HepG2 (cell line): ENCODE measurements around the gene ANO3. TPM values are rescaled to one million over a fixed set of nuclear protein-coding genes. Genes with fewer than 3 reads are reported as not detected.

Experiments
- ATAC-seq: fragments of 200-7000 bp; cut with Tn5 transposase; 3 replicates; pipeline ENCODE4 v1.9.1; 2020; ENCODE audit warnings: mild to moderate bottlenecking, moderate library complexity
- BruUV-seq: library from RNA; stranded (reverse); fragments of 400-500 nt; replicated peaks from 2 replicates; lab custom pipeline; 2021; lab: Mats Ljungman, UMichigan
- CTCF ChIA-PET: fragments of 300-600 bp; formaldehyde crosslinking; extraction: SDS; loops from one replicate; lab custom pipeline; 2021; ENCODE audit warnings: low total read pairs, inconsistent platforms, low intra/inter-chr PET ratio; lab: Yijun Ruan, JAX
- POLR2A ChIA-PET: fragments of 350-600 bp; sonication (Branson Sonifier 250); formaldehyde crosslinking; loops from one replicate; lab custom pipeline; 2020; ENCODE audit warnings: antibody characterized with exemption, inconsistent platforms; lab: Yijun Ruan, JAX
- DNase-seq: peaks from one replicate; pipeline ENCODE4 v3.0.0-alpha.2; 2015; ENCODE audit warnings: low spot score
- FAIRE-seq: peaks from 3 replicates; lab custom pipeline; 2011; peaks lifted over from hg19 to GRCh38; lab: Jason Lieb, UNC
- H2AFZ ChIP-seq: one replicate; pipeline ENCODE4 v1.6.1; 2011; ENCODE audit warnings: low read length, inconsistent platforms
- H3K27ac ChIP-seq: fragments of 300-600 bp; 3 replicates; pipeline ENCODE4 v1.8.0; 2011; ENCODE audit warnings: mixed run types, mild to moderate bottlenecking, mixed read lengths, low read length, inconsistent platforms; ENCODE audit not compliant: insufficient read depth; ENCODE audit errors: extremely low read length
- H3K27me3 ChIP-seq, 2 experiments: fragments of 200-600 bp in 1 of 2; 2 replicates in 1 of 2; 3 replicates in 1 of 2; pipeline versions ENCODE4 v1.6.0 to v1.8.0; 2011; ENCODE audit warnings: low read length in 2 of 2, mild to moderate bottlenecking in 2 of 2, moderate library complexity in 2 of 2, inconsistent platforms in 1 of 2; ENCODE audit not compliant: insufficient read depth in 2 of 2, control insufficient read depth in 1 of 2
- H3K36me3 ChIP-seq, 2 experiments: fragments of 200-600 bp in 1 of 2; replicated peaks in 1 of 2; 2 replicates in 1 of 2; 3 replicates in 1 of 2; pipeline versions ENCODE4 v1.5.1 to v1.8.0; 2011; ENCODE audit warnings: low read length in 2 of 2, inconsistent platforms in 1 of 2; ENCODE audit not compliant: insufficient read depth in 2 of 2, control insufficient read depth in 1 of 2
- H3K4me1 ChIP-seq: 2 replicates; pipeline ENCODE4 v1.5.1; 2012; ENCODE audit warnings: low read length, inconsistent platforms; ENCODE audit not compliant: insufficient read depth
- H3K4me2 ChIP-seq: 2 replicates; pipeline ENCODE4 v1.6.0; 2011; ENCODE audit warnings: low read depth, low read length, inconsistent platforms
- H3K4me3 ChIP-seq, 3 experiments: fragments of 200-600 bp in 1 of 3; sonication (generic), shearing (Covaris generic) in 1 of 3; replicated peaks in 1 of 3; 2 replicates each; pipeline ENCODE4 v1.5.1; 2011 to 2016; ENCODE audit warnings: low read length in 3 of 3, inconsistent platforms in 2 of 3, low read depth in 2 of 3, mild to moderate bottlenecking in 2 of 3, control low read depth in 1 of 3, mixed read lengths in 1 of 3; ENCODE audit not compliant: insufficient read depth in 1 of 3
- H3K79me2 ChIP-seq: one replicate; pipeline ENCODE4 v1.6.1; 2011; ENCODE audit warnings: low read length, inconsistent platforms; ENCODE audit not compliant: insufficient read depth
- H3K9ac ChIP-seq: 2 replicates; pipeline ENCODE4 v1.6.0; 2011; ENCODE audit warnings: mild to moderate bottlenecking, low read depth, low read length, inconsistent platforms; ENCODE audit not compliant: insufficient read depth
- H3K9me3 ChIP-seq: 2 replicates; pipeline ENCODE4 v1.5.1; 2012; ENCODE audit warnings: mild to moderate bottlenecking, low read length
- H4K20me1 ChIP-seq: 2 replicates; pipeline ENCODE4 v1.6.0; 2011; ENCODE audit warnings: inconsistent platforms, mild to moderate bottlenecking, low read length, moderate library complexity; ENCODE audit not compliant: insufficient read depth
- CBX2 ChIP-seq, 2 experiments: fragments of 200-600 bp in 1 of 2; sonication (generic); formaldehyde crosslinking in 1 of 2; IDR thresholded peaks; 2 replicates each; pipeline versions ENCODE4 v1.7.0 to v1.8.1; 2018 to 2022; ENCODE audit warnings: low read depth in 2 of 2, low read length in 1 of 2, mild to moderate bottlenecking in 1 of 2, missing genetic modification reagents in 1 of 2
- CREM ChIP-seq, 2 experiments: sonication (generic) in 1 of 2; formaldehyde crosslinking in 1 of 2; IDR thresholded peaks; 2 replicates each; pipeline versions ENCODE4 v1.4.0 to v1.6.1; 2016 to 2020; ENCODE audit warnings: antibody characterized with exemption in 1 of 2, mild to moderate bottlenecking in 1 of 2, missing genetic modification reagents in 1 of 2
- KDM4B ChIP-seq: sonication (generic); formaldehyde crosslinking; IDR thresholded peaks from 2 replicates; pipeline ENCODE4 v1.4.0; 2020; ENCODE audit warnings: missing genetic modification reagents
- MTF2 ChIP-seq: sonication (generic); formaldehyde crosslinking; IDR thresholded peaks from 2 replicates; pipeline ENCODE4 v1.5.0; 2020; ENCODE audit warnings: missing genetic modification reagents, borderline replicate concordance
- THAP7 ChIP-seq: sonication (generic); formaldehyde crosslinking; IDR thresholded peaks from 2 replicates; pipeline ENCODE4 v1.8.1; 2023; ENCODE audit warnings: mild to moderate bottlenecking, missing genetic modification reagents
- ZNF629 ChIP-seq: sonication (generic); formaldehyde crosslinking; conservative IDR thresholded peaks from 2 replicates; pipeline ENCODE4 v1.5.0; 2020; ENCODE audit warnings: missing genetic modification reagents
- ZNF652 ChIP-seq: IDR thresholded peaks from 2 replicates; pipeline ENCODE4 v1.6.1; 2016; ENCODE audit warnings: low read depth, borderline replicate concordance
- WGBS: methylation state at CpG from one replicate; pipeline ENCODE4 v1.1.6; 2017; ENCODE audit warnings: low lambda C conversion rate; 5-methylcytosine and 5-hydroxymethylcytosine counted together
- in situ Hi-C: cut with HindIII; loops from 2 replicates; pipeline ENCODE4 v1.10.0; 2017; ENCODE audit warnings: low pct_unique_long_range_greater_than_20kb; ENCODE audit not compliant: extremely low pct_ligation_motif_present
- intact Hi-C: fragments of 100-400 bp; cut with micrococcal nuclease; formaldehyde crosslinking; loops from one replicate; pipeline ENCODE4 v1.10.0; 2022; ENCODE audit not compliant: unreplicated experiment
- polyA plus RNA-seq, 8 experiments: library from polyadenylated mRNA; depleted of rRNA in 3 of 8; stranded (reverse) in 7 of 8; unstranded in 1 of 8; fragments of >200 nt; fragmentation: Illumina TruSeq in 4 of 8; extraction: Trizol in 4 of 8; gene quantifications; 2 replicates each; pipeline versions ENCODE4 v1.2.1 to v1.2.3, GENCODE V29; 2011 to 2016; ENCODE audit warnings: low read depth in 4 of 8, missing spikeins in 1 of 8, mixed read lengths in 1 of 8; ENCODE audit not compliant: insufficient read depth in 1 of 8
- total RNA-seq, 5 experiments: library from RNA; depleted of rRNA; stranded (reverse); fragments of >200 nt; fragmentation: Illumina TruSeq; extraction: Trizol; gene quantifications; 2 replicates each; pipeline ENCODE4 v1.2.3, GENCODE V29; 2016; ENCODE audit warnings: low read depth in 1 of 5
- TF ChIP-seq, protein P1 (sequence below): sonication (generic); formaldehyde crosslinking; IDR thresholded peaks from 2 replicates; pipeline ENCODE4 v1.8.0; 2022; ENCODE audit warnings: mild to moderate bottlenecking, missing genetic modification reagents; ENCODE audit not compliant: insufficient replicate concordance

ANO3 gene
- total and polyA plus RNA-seq, 2 of the 13 experiments (the other 11 are each of a cell fraction or from before 2014, with no cell fraction given) = 0.17 to 0.44 TPM

DNA sequence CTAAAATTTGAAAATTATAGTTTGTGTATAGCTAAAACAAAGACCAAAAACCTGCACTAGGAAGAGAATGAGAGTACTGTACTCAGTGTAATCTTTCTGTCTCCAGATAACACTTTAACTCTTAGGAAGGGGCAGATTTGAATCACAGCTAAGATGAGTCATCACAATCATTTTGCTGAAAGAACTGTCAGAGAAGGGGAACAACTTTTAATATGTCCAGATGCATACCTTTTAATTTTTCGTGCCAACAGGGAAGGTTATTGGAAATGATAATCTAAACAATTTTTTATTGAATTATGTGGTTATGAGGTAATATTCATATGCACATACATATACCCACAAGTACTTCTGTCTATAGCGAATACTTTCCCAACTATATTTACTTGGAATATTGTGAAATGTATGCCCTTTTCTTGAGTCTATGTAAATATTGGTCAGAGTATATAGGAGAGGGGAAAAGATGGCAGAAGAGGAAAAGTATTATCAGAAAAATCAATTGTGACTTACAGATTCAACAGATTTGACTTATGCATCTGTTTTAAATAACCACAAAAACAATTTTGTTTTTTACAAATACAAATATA lies 291.2 kb downstream of the ANO3 start:
- no TSS peak for BruUV-seq
- no peaks in the 10 kb centered on the region for H3K4me1 ChIP-seq
- ChIA-PET POLR2A (no interaction called here), CTCF (no interaction called here)
- intact Hi-C loops = no loop called here
- FAIRE-seq (no peak), DNase-seq (no peak), ATAC-seq (no peak)
- 8% methylated on average over 2 of the region's 2 CpGs for WGBS
- H3K9ac ChIP-seq = no peak overlapping the region
- H3K79me2 ChIP-seq = no peaks in the 10 kb centered on the region
- no peaks in the 10 kb centered on the region for H3K36me3 ChIP-seq
- H3K4me2 ChIP-seq = no peak overlapping the region
- in situ Hi-C loops = no loop called here
- no peaks in the 10 kb centered on the region for H4K20me1 ChIP-seq
- no peak overlapping the region for H3K4me3 ChIP-seq
- no peaks in the 10 kb centered on the region for H3K27me3 ChIP-seq
- no peak overlapping the region for H2AFZ ChIP-seq
- TF ChIP-seq THAP7 (CRISPR knock-in tag) (no peak), CBX2 (IDR thresholded peaks at IDR 0.05; ENCODE audit: low read depth, low read length) (no peak), CBX2 (CRISPR knock-in tag; IDR thresholded peaks at IDR 0.05; ENCODE audit: low read depth) (no peak), ZNF652 (CRISPR knock-in tag) (no peak), MTF2 (CRISPR knock-in tag) (no peak), ZNF629 (CRISPR knock-in tag) (no peak), KDM4B (CRISPR knock-in tag) (no peak), CREM (IDR thresholded peaks at IDR 0.05) (no peak), CREM (CRISPR knock-in tag; IDR thresholded peaks at IDR 0.05) (no peak)
- TF ChIP-seq, protein P1, sequence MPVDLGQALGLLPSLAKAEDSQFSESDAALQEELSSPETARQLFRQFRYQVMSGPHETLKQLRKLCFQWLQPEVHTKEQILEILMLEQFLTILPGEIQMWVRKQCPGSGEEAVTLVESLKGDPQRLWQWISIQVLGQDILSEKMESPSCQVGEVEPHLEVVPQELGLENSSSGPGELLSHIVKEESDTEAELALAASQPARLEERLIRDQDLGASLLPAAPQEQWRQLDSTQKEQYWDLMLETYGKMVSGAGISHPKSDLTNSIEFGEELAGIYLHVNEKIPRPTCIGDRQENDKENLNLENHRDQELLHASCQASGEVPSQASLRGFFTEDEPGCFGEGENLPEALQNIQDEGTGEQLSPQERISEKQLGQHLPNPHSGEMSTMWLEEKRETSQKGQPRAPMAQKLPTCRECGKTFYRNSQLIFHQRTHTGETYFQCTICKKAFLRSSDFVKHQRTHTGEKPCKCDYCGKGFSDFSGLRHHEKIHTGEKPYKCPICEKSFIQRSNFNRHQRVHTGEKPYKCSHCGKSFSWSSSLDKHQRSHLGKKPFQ (CRISPR knock-in tag) = no peak
- no peak overlapping the region for H3K27ac ChIP-seq
- no peaks in the 10 kb centered on the region for H3K9me3 ChIP-seq
